HG02885 (cell line): Measurements from ENCODE around the gene MCM3AP.
A peak's percentile ranks its signal among the peaks of the same experiment; 100 is the strongest.
"Not testable (repeated sequence)": the region's sequence is repeated elsewhere in the genome, so short reads cannot be mapped to it uniquely, and the experiment has no call there.

Experiments
- ATAC-seq: cut with Tn5 transposase; IDR thresholded peaks from one replicate; pipeline ENCODE4 v1.9.1; 2021; ENCODE audit warnings: mild to moderate bottlenecking; ENCODE audit not compliant: unreplicated experiment, poor library complexity

The MCM3AP gene

GRCh38 chr21:46312949-46313348, 27.5 kb upstream of the MCM3AP start:
- no peak for ATAC-seq

GRCh38 chr21:46311568-46311967, 26.2 kb upstream of the MCM3AP start:
- ATAC-seq = no peak

- ATAC-seq = not testable (repeated sequence)
These were observed 24.8 kb upstream of the MCM3AP start for GRCh38 chr21:46310260-46310659.

- no peak for ATAC-seq
These were observed 23.0 kb upstream of the MCM3AP start for GRCh38 chr21:46308431-46308830.

GRCh38 chr21:46307625-46308024, 22.2 kb upstream of the MCM3AP start:
- ATAC-seq = no peak

GRCh38 chr21:46304955-46305354, 19.5 kb upstream of the MCM3AP start:
- no peak for ATAC-seq

GRCh38 chr21:46304437-46304836, 19.0 kb upstream of the MCM3AP start:
- ATAC-seq = no peak

- ATAC-seq = no peak
These were observed 16.3 kb upstream of the MCM3AP start for GRCh38 chr21:46301759-46302158.

GRCh38 chr21:46299167-46299566, 13.8 kb upstream of the MCM3AP start:
- ATAC-seq = no peak

GRCh38 chr21:46297338-46298271, 12.2 kb upstream of the MCM3AP start:
- no peak for ATAC-seq

GRCh38 chr21:46295996-46296752, 10.8 kb upstream of the MCM3AP start:
- no peak for ATAC-seq

- ATAC-seq = no peak
These were observed 9.9 kb upstream of the MCM3AP start for GRCh38 chr21:46295177-46295770.

- no peak for ATAC-seq
These were observed 9.3 kb upstream of the MCM3AP start for GRCh38 chr21:46294647-46295176.

GRCh38 chr21:46291561-46291960, 6.2 kb upstream of the MCM3AP start:
- no peak for ATAC-seq

- ATAC-seq = no peak
These were observed 4.3 kb upstream of the MCM3AP start for GRCh38 chr21:46289655-46290179.

- no peak for ATAC-seq
These were observed 2.1 kb upstream of the MCM3AP start for GRCh38 chr21:46287541-46287940.

GRCh38 chr21:46286648-46287002, 1.2 kb upstream of the MCM3AP start:
- no peak for ATAC-seq

GRCh38 chr21:46285761-46286647, 593 bp upstream of the MCM3AP start, which contains the start of gene YBEY:
TSS of gene YBEY (plus strand) at chr21:46286342. CDS start at chr21:46286914, 572 bp downstream.
- ATAC-seq = peak; percentile 87

GRCh38 chr21:46284733-46285132, 678 bp downstream of the MCM3AP start:
- ATAC-seq = no peak
